ENCODE measurements around the gene OAF.
"Not testable (repeated sequence)": the region's sequence is repeated elsewhere in the genome, so short reads cannot be mapped to it uniquely, and the experiment has no call there.

Gene OAF

GRCh38 chr11:120241277-120241676 is 30.4 kb downstream of the OAF start:
- no peak for DNase-seq (ENCODE audit: low spot score)

DNA sequence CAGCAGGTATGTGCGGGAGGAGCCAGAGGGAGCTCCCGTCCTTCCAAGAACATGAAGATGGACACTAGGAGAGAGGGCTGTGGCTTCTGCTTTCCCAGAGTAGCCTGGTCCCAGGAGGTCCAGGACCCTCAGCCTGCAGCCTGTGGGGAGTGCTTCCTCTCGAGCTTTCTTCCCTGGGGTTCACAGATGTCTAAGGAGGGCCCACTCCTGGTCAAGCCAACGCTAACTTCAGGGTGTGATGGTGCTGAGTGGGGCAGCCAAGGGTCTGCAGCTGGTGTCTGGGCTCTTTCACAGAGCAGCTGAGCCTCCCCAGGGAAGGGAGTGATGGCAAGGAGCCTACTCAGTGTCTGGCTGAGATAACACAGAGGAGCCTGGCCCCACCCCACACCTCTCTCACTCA is 32.4 kb downstream of the OAF start:
- DNase-seq (ENCODE audit: low spot score) = no peak

- no peak for DNase-seq (ENCODE audit: low spot score)
Observed at GRCh38 chr11:120244476-120245365, 33.9 kb downstream of the OAF start.

- DNase-seq (ENCODE audit: low spot score) = no peak
Observed at GRCh38 chr11:120245434-120245833, 34.6 kb downstream of the OAF start.

DNA sequence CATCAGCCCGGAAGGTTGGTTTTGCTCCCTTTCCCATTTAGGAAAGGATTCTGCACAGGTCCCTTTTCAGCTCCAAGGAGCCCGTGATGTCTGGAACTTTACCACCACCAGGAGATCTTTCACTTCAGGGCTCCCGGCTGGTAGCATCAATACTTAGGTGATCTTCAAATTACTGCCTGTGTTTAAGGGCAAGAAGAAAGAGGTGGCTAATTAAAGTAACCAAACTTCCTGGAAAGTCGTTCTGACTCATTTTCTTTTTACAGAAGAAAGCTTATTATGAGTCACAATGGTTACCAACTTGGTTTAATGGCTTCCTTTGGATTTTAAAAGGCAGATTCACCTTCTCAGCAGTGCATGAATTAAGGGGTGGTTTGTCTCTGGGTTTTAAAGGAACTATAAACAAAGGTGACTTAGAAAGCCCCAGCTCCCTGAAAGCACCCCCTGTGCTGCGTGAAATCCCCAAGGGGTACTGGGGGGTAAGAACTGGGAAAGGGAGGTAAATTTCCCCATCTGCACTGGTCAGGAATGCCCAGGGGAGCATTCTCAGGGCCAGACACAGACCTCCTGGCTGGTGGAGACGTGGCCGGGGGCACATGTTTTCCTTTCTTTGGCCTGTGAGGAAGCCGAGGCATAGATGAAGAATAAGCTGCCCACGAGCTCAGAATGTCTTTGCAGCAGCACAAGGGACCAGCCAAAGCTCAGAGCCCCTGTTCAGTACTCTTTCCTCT is 37.9 kb downstream of the OAF start:
- DNase-seq (ENCODE audit: low spot score) = no peak

- DNase-seq (ENCODE audit: low spot score) = no peak
Observed at GRCh38 chr11:120249279-120250262, 38.7 kb downstream of the OAF start.

DNA sequence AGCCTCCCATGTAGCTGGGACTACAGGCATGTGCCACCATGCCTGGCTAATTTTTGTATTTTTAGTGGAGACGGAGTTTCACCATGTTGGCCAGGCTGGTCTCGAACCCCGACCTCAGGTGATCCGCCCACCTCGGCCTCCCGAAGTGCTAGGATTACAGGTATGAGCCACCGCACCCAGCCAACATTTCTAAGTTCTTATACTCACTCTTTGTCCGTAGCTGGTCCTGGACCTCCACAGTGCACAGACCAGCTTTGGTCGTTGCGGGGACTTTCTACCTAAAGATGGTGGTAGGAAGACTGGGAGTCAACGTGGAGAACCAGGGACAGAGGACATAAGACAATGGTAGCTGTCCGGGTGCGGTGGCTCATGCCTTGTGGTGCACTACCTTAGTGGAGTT is 42.5 kb downstream of the OAF start:
- not testable (repeated sequence) for DNase-seq (ENCODE audit: low spot score)

DNA sequence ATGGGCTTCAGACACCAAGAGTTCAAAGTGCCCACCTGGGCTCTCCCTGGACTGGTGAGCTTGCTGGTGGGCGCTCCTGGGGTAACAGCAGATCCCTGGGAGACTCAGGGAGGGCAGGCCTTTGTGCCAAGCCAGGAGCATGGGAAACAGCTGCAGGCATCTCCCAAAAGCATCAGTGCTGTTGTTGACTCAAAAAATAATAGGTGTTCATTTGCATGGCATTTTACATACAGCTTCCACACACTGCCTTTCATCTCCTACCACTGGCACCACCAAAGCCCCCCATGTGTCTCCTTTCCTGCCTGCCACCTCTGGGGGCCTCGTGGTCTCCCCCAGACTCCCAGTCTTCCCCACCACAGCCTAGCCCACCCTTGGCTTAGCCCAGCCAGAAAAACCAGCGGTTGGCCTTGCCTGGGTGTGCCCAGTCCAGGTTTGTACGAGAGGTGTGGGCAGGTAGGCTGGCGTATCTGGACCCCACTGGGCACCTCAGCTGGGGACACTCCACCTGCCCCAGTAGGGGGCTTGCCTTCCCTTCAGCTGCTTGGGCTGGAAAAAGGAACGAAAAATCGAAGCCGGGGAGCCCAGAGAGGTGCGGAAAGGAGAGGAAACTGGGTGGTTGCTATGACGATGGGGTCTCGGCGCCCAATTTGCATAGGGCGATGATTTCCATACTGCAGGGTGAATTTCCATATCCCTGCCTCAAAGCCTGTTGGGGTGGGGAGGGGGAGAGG is 44.1 kb downstream of the OAF start:
- no peak for DNase-seq (ENCODE audit: low spot score)

DNA sequence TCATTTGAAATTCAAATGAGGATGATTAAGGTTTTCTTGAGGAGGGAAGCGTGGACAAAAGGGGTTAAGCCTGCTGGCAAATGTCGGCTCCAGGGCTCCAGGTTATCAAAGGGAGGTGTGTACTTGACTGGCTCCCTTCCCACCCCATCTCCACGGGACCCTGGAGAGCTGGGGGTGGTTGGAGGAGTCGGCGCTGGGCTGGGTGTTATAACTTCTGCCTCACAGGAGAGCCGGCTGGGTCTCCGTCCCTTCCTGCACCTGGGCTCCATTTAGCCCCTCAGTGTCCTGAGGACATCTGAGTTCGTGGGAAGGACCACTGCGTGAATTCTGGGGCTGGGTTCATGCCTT is 44.7 kb downstream of the OAF start:
- DNase-seq (ENCODE audit: low spot score) = no peak

DNA sequence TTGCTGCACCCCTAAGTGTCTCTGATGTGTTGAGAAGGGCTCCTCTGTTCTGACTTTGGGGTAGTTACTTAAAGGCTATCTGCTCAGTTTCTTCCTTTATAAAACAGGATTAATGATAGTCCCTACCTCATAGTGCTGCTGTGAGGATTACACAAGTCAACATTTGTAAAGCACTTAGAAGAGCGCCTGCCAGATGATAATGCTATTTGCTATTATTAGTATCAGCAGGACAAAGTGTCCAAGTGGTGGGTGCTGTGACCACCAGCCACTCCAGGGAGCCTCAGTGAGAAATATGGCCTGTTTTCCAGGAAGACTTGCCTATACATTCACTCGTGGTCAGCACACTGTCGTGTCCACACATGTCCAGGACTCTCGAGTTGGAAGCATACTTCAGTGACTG is 45.3 kb downstream of the OAF start:
- no peak for DNase-seq (ENCODE audit: low spot score)

GRCh38 chr11:120256779-120257178 is 45.9 kb downstream of the OAF start:
- DNase-seq (ENCODE audit: low spot score) = no peak

DNA sequence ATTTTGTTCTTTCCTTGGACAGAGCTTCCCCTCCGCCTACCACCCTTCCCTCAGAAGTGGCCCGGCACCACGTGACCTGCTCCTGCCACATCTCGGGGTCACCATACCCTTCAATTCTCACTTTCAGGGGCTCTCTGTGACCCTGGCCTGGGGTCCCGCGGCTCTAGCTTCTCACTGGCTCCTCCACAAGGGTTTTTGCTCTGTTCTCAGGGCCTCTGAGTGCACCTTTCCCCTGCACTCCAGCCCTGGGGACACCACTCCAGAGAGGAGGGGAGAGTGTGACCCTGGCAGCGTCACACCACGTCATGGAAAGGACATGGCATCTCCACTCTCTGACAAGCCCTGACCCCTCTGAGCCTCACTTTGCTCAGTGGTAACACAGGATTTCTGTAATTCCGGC is 46.5 kb downstream of the OAF start:
- no peak for DNase-seq (ENCODE audit: low spot score)

GRCh38 chr11:120258661-120259060 is 47.8 kb downstream of the OAF start:
- no peak for DNase-seq (ENCODE audit: low spot score)

DNA sequence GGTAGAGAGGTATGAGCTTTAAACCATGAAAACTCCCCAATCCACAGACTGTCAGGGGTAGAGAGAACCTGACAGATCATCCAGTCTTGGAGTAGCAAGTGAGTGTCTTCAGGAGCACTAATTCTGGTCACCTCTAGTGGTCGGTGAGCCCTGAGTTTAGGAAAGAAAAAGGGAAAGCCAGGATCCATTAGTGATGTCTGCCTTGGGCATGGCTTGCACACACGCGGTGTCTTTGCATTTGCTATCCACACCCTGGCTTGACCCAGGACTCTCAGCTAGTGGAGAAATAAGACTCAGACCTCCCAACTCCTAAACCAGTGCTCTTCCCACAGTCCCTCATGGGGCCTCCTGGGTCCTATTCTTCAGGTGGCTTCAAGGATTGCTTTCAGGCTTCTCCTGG is 48.4 kb downstream of the OAF start:
- no peak for DNase-seq (ENCODE audit: low spot score)

- no peak for DNase-seq (ENCODE audit: low spot score)
Observed at GRCh38 chr11:120259988-120260565, 49.2 kb downstream of the OAF start.

GRCh38 chr11:120260616-120261015 is 49.8 kb downstream of the OAF start:
- no peak for DNase-seq (ENCODE audit: low spot score)

DNA sequence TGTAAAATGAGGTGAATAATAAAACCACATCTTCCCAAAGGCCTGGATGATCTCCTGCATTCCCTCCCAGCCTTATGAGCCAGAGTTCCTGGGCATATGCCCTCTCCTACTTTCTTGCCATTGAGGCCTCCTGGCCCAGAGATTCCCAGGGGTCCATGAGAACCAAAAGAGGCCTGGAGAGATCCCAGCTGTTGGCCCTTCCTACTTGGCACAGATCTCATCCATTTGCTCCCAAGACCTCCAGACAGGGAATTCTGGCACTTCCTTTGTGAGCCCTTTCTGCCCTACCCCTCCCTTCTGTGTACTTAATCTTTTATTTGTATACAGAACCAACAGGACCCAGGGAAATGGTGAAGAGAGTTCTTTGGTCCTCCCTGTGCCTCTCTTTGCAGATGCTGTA is 50.5 kb downstream of the OAF start:
- DNase-seq (ENCODE audit: low spot score) = no peak

DNA sequence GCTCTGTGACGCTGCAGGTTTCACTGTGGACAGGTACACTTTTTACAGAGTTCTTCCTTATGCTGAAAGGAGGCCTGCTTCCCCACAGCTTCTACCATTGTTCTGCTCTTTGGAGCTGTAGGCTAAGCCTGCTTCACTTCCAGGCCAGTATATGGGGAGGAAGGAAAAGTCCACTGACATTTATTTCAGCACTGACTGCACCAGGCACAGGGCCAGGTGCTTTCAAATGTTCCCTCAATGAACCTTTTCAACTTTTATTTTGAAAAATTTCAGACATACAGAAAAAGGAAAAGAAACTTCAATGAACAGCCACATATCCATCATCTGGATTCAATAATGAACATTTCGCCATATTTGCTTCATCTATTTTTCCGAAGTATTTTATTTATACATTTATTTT is 51.1 kb downstream of the OAF start:
- no peak for DNase-seq (ENCODE audit: low spot score)

GRCh38 chr11:120267319-120267718 is 56.5 kb downstream of the OAF start:
- no peak for DNase-seq (ENCODE audit: low spot score)

DNA sequence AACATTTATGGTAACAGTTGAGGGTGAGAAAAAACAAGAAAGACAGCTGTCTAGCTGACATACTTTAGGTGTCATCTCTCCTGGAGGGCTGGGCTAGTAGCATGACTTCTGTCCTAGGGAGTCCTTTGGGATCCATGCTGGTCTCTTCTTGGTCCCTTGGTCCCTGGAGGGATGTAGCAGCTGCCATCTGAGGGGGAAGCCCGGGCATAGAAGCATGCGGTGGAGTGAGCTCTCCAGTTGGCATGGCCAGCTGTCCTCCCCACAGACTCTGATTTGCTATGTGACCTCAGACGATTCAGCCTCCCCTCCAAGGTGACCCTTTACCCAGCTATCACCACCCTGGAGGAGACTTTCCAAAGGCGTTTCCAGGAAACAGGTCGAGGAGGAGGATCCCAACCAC is 57.9 kb downstream of the OAF start:
- no peak for DNase-seq (ENCODE audit: low spot score)

DNA sequence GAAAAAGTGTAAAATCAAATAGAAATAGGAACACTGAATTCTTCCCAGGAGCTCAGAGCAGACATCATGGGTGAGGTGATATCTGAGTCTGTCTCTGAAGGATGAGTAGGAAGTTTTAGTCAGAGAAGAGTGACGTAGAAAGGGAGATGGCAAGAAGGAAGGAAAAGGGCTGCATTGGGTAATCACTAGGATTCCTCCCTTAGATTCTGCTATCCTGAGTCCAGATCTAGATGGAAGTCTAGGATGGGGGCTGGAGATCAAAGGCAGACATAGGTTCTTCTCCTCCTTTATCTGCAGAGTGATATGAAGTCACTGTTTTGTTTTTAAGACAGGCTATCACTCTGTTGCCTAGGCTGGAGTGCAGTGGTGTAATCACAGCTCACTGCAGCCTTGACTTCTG is 59.6 kb downstream of the OAF start:
- no peak for DNase-seq (ENCODE audit: low spot score)

Data from hepatic stellate cell (primary cell).